NCI-H526 treated with DMSO at 0.1 percent for 48 hours (cell line): ENCODE measurements around the gene ENKUR.

Source experiments
- DNase-seq: peaks from one replicate; lab custom pipeline; 2025; lab: John Stamatoyannopoulos, UW

Gene ENKUR

DNA sequence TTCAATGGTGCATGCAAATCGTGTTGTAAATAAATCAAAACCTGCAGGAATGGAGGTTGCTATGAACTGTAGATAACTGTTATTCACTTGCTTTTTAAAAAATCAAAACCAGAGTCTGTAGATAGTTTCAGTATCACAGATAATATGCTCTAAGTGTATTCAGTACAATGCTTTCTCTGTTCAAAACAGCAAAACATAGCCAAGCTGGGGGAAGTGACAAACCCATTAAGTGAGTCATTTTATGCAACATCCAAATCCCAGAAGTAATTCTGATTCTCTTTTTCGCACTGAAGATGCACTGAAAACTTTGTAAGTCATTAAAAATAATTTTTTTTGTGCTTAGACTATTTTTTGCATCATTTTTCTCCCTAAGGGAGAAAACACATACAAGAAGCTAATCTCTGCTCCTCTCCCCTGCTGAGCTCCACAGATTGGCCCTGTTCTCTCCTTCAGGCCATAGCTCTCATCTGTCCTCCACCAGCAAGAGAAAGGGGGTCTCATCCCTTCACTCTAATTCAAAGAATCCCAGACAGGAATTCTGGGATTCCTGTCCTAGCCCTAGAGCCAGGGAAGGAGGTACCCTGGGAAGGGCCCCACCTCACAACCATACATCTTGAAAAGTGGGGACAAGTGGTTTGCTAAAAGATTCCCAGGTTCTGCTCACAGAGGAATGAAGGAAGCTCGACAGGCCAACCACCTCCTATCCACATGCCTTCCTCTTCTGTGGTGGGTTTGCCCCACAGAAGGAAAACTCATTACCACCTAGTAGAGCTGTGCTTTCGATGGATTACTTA lies 68.5 kb downstream of the ENKUR start:
- no peak for DNase-seq

DNA sequence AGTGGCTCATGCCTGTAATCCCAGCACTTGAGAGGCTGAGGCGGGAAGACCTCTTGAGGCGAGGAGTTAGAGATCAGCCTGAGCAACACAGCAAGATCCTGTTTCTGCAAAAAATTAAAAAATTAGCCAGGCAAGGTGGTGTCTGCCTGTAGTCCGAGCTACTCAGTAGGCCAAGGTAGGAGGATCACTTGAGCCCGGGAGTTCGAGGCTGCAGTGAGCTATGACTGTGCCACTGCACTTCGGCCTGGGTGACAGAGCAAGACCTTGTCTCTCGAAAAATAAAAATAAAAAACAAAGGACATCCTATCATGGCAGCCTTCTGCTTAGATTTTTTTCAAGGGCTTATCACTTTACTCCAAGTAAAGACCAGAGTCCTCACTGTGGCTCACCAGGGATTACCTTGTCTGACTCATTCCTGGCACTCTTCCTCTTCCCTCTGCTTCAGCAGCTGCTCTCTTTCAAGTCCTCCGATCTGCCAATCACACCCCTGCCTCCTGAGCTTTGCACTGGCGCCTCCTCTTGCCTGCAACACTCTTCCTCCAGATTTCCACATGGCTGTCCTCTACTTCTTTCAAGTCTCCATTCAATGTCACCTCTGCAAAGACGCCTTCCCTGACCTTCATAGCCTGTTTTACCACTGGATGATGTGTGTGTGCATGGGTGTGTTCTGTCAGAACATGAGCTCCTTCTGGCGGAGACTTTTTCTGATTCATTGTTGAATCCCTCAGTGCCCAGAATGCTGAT lies 71.3 kb downstream of the ENKUR start:
- DNase-seq: no peak

DNA sequence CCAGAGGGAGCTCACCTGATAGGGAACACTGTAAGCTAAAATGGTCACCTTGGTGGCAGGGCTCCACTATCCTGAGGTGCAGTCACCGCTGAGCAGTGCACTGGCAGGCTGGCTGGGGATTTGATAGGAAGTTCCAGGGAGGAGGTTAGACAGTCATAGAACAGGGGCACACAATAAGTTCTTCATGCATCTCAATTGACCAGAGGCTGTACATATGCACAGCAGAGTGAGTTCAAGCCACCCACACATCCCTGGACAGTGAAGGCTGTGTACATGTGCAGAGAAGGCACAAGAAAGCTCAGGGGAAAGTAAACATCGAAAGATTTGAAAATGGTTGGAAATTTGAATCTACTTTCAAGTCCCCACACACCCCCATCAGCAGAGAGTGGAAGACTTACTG lies 77.4 kb downstream of the ENKUR start:
- no peak for DNase-seq

DNA sequence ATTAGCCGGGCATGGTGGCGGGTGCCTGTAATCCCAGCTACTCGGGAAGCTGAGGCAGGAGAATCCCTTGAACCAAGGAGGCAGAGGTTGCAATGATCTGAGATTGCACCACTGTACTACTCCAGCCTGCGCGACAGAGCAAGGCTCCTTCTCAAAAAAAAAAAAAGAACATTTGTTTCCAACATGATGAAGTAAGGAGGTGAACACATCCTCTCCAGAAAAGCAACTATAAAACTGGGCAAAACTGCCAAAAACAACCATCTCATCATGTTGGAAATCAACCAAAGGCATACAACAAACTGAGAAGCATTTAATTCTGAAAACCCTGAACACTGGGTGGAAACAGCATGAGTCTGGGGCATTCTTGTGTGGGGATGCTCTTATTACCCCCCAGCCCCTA lies 77.9 kb downstream of the ENKUR start:
- DNase-seq: no peak

DNA sequence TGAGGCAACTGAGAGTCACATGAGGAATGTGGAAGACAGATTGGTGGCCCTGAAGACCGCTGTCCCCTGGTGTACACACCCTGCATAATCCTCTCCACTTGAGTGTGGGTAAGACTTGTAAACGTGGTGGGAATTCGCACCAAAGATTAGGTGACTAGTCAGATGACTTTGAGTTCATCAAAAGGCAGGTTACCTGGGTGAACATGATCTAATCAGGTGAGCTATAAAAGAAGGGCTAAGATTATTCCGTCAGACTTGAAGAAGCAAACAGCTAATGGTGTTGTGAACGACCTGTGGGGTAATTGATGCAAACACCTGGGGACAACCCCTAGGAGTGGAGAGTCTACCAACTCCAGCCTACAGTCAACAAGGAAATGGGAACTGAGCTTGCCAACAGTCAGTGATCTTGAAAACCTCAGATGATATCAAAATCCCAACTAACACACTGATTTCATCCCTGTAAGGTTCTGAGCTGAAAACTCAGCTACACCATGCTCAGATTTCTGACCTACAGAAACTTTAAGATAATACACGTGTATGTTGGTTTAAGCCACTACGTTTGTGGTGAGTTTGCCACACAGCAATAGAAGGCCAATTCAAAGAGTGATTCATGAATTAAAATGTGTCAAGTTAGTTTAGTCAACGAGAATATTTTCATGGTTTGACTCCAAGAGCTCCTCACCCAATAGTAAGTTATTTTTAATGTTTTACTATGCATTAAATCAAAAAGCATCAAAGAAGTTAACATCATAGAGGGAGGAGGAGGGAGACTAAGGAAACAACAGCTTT lies 80.3 kb downstream of the ENKUR start:
- DNase-seq: no peak
